H1 (cell line): Measurements from ENCODE around the gene FRY.

Experiments used
- BCL11A ChIP-seq, 2 experiments: IDR thresholded peaks; one replicate each; pipeline ENCODE4 v1.6.1; 2011; ENCODE audit warnings: low read depth in 2 of 2, low read length in 2 of 2, mild to moderate bottlenecking in 2 of 2
- CTCF ChIP-seq, 3 experiments: IDR thresholded peaks; 1 replicate in 2 of 3; 2 replicates in 1 of 3; pipeline versions ENCODE4 v1.5.1 to v1.6.1; 2011; ENCODE audit warnings: low read length in 3 of 3, mild to moderate bottlenecking in 3 of 3, inconsistent platforms in 2 of 3, low read depth in 1 of 3, moderate library complexity in 1 of 3; ENCODE audit not compliant: insufficient read depth in 1 of 3; ENCODE audit errors: control extremely low read depth in 1 of 3
- EZH2 ChIP-seq: fragments of 200-600 bp; sonication (generic); IDR thresholded peaks from 2 replicates; pipeline ENCODE4 v1.7.1; 2012; ENCODE audit warnings: low read depth, mild to moderate bottlenecking, moderate library complexity, low read length, inconsistent platforms; ENCODE audit not compliant: severe bottlenecking
- POLR2A ChIP-seq, 2 experiments: IDR thresholded peaks; 1 replicate in 1 of 2; 2 replicates in 1 of 2; pipeline ENCODE4 v1.6.1; 2011; ENCODE audit warnings: low read depth in 2 of 2, low read length in 2 of 2, mild to moderate bottlenecking in 2 of 2; ENCODE audit errors: control extremely low read depth in 1 of 2
- RBBP5 ChIP-seq: IDR thresholded peaks from 2 replicates; pipeline ENCODE4 v1.7.1; 2012; ENCODE audit warnings: low read depth, mild to moderate bottlenecking, inconsistent platforms, low read length, moderate library complexity, borderline replicate concordance
- SIRT6 ChIP-seq: IDR thresholded peaks from one replicate; pipeline ENCODE4 v1.7.1; 2012; ENCODE audit warnings: low read length, inconsistent platforms
- SUZ12 ChIP-seq: fragments of 200-600 bp; sonication (generic); IDR thresholded peaks from 2 replicates; pipeline ENCODE4 v1.6.1; 2012; ENCODE audit warnings: mild to moderate bottlenecking, inconsistent platforms, low read length, moderate library complexity, mixed read lengths

- peak; percentile 82 to 99 (median 98) for TF ChIP-seq CTCF (IDR thresholded peaks at IDR 0.05; ENCODE audit: control extremely low read depth in 1 of 3, insufficient read depth in 1 of 3, low read depth in 1 of 3, low read length in 3 of 3)
- no peak for TF ChIP-seq BCL11A (IDR thresholded peaks at IDR 0.05; ENCODE audit: low read depth in 2 of 2, low read length in 2 of 2)
- TF ChIP-seq POLR2A (IDR thresholded peaks at IDR 0.05; ENCODE audit: control extremely low read depth in 1 of 2, low read depth in 2 of 2, low read length in 2 of 2), result no peak
- no peak for TF ChIP-seq SIRT6
- TF ChIP-seq RBBP5, result no peak
- TF ChIP-seq EZH2, result no peak
- no peak for TF ChIP-seq SUZ12
Measured at GRCh38 chr13:32267836-32268439, 236.4 kb downstream of the FRY start.
